ENCODE results near the gene EPB41L4B. TPM values are rescaled to one million over a fixed set of nuclear protein-coding genes. Genes with fewer than 3 reads are reported as not detected.

EPB41L4B gene
- total RNA-seq, 1 experiment from 2014 or later, result not detected

GRCh38 chr9:109249615-109250014 lies 71.2 kb downstream of the EPB41L4B start:
- no peaks in the 10 kb centered on the region for H4K20me1 ChIP-seq (ENCODE audit: insufficient read depth, low read depth, low read length)

GRCh38 chr9:109248133-109248581 lies 72.7 kb downstream of the EPB41L4B start:
- no peak overlapping the region for H3K4me3 ChIP-seq (ENCODE audit: low read length)
- no peak overlapping the region for H2AFZ ChIP-seq (ENCODE audit: low read length)
- H3K36me3 ChIP-seq (ENCODE audit: insufficient read depth, low read length), result no peaks in the 10 kb centered on the region
- H3K9ac ChIP-seq (ENCODE audit: low read length), result no peak overlapping the region
- H3K4me2 ChIP-seq (ENCODE audit: low read depth, low read length, poor library complexity, severe bottlenecking), result no peak overlapping the region
- H3K27ac ChIP-seq (ENCODE audit: low read length), result no peak overlapping the region
- H4K20me1 ChIP-seq (ENCODE audit: insufficient read depth, low read depth, low read length), result no peaks in the 10 kb centered on the region
- no peaks in the 10 kb centered on the region for H3K4me1 ChIP-seq (ENCODE audit: low read length)
- no peaks in the 10 kb centered on the region for H3K79me2 ChIP-seq (ENCODE audit: low read length)
- H3K9me2 ChIP-seq (replicated peaks; ENCODE audit: insufficient read depth, low read length), result no peaks in the 10 kb centered on the region
- no peak for DNase-seq
- no peaks in the 10 kb centered on the region for H3K9me3 ChIP-seq (ENCODE audit: low read length)
- no peaks in the 10 kb centered on the region for H3K27me3 ChIP-seq (ENCODE audit: low read length)

More at GRCh38 chr9:109249615-109250014, 71.2 kb downstream of the EPB41L4B start:
- no peaks in the 10 kb centered on the region for H3K27me3 ChIP-seq (ENCODE audit: low read length)
- H3K9me3 ChIP-seq (ENCODE audit: low read length), result no peaks in the 10 kb centered on the region
- no peaks in the 10 kb centered on the region for H3K9me2 ChIP-seq (replicated peaks; ENCODE audit: insufficient read depth, low read length)
- no peak overlapping the region for H3K4me2 ChIP-seq (ENCODE audit: low read depth, low read length, poor library complexity, severe bottlenecking)
- no peak overlapping the region for H3K4me3 ChIP-seq (ENCODE audit: low read length)
- H3K79me2 ChIP-seq (ENCODE audit: low read length), result no peaks in the 10 kb centered on the region
- no peak overlapping the region for H3K9ac ChIP-seq (ENCODE audit: low read length)
- H3K36me3 ChIP-seq (ENCODE audit: insufficient read depth, low read length), result no peaks in the 10 kb centered on the region
- DNase-seq, result no peak
- no peak overlapping the region for H3K27ac ChIP-seq (ENCODE audit: low read length)
- H3K4me1 ChIP-seq (ENCODE audit: low read length), result no peaks in the 10 kb centered on the region
- no peak overlapping the region for H2AFZ ChIP-seq (ENCODE audit: low read length)

GRCh38 chr9:109247228-109247627 lies 73.6 kb downstream of the EPB41L4B start:
- Histone ChIP-seq H3K4me2 (ENCODE audit: low read depth, low read length, poor library complexity, severe bottlenecking) (no peak overlapping the region), H3K4me1 (ENCODE audit: low read length) (no peaks in the 10 kb centered on the region), H3K9me3 (ENCODE audit: low read length) (no peaks in the 10 kb centered on the region), H2AFZ (ENCODE audit: low read length) (no peak overlapping the region), H3K4me3 (ENCODE audit: low read length) (no peak overlapping the region), H3K9ac (ENCODE audit: low read length) (no peak overlapping the region), H3K27ac (ENCODE audit: low read length) (no peak overlapping the region), H3K79me2 (ENCODE audit: low read length) (no peaks in the 10 kb centered on the region), H3K36me3 (ENCODE audit: insufficient read depth, low read length) (no peaks in the 10 kb centered on the region), H3K27me3 (ENCODE audit: low read length) (no peaks in the 10 kb centered on the region), H4K20me1 (ENCODE audit: insufficient read depth, low read depth, low read length) (no peaks in the 10 kb centered on the region), H3K9me2 (replicated peaks; ENCODE audit: insufficient read depth, low read length) (no peaks in the 10 kb centered on the region)
- DNase-seq, result no peak

- no peaks in the 10 kb centered on the region for H3K36me3 ChIP-seq (ENCODE audit: insufficient read depth, low read length)
- H3K9me2 ChIP-seq (replicated peaks; ENCODE audit: insufficient read depth, low read length), result no peaks in the 10 kb centered on the region
- DNase-seq, result no peak
- H3K4me2 ChIP-seq (ENCODE audit: low read depth, low read length, poor library complexity, severe bottlenecking), result no peak overlapping the region
- H3K27ac ChIP-seq (ENCODE audit: low read length), result no peak overlapping the region
- no peak overlapping the region for H3K9ac ChIP-seq (ENCODE audit: low read length)
- H3K4me3 ChIP-seq (ENCODE audit: low read length), result no peak overlapping the region
- H4K20me1 ChIP-seq (ENCODE audit: insufficient read depth, low read depth, low read length), result no peaks in the 10 kb centered on the region
- H3K79me2 ChIP-seq (ENCODE audit: low read length), result no peaks in the 10 kb centered on the region
- H3K4me1 ChIP-seq (ENCODE audit: low read length), result no peaks in the 10 kb centered on the region
- H3K9me3 ChIP-seq (ENCODE audit: low read length), result no peaks in the 10 kb centered on the region
- no peaks in the 10 kb centered on the region for H3K27me3 ChIP-seq (ENCODE audit: low read length)
- no peak overlapping the region for H2AFZ ChIP-seq (ENCODE audit: low read length)
Observed at GRCh38 chr9:109246533-109246932, 74.3 kb downstream of the EPB41L4B start.

- Histone ChIP-seq H2AFZ (ENCODE audit: low read length) (no peak overlapping the region), H3K36me3 (ENCODE audit: insufficient read depth, low read length) (no peaks in the 10 kb centered on the region), H3K4me3 (ENCODE audit: low read length) (no peak overlapping the region), H3K9me3 (ENCODE audit: low read length) (no peaks in the 10 kb centered on the region), H3K4me1 (ENCODE audit: low read length) (no peaks in the 10 kb centered on the region), H3K9me2 (replicated peaks; ENCODE audit: insufficient read depth, low read length) (no peaks in the 10 kb centered on the region), H3K79me2 (ENCODE audit: low read length) (no peaks in the 10 kb centered on the region), H3K4me2 (ENCODE audit: low read depth, low read length, poor library complexity, severe bottlenecking) (no peak overlapping the region), H3K27ac (ENCODE audit: low read length) (no peak overlapping the region), H3K9ac (ENCODE audit: low read length) (no peak overlapping the region), H4K20me1 (ENCODE audit: insufficient read depth, low read depth, low read length) (no peaks in the 10 kb centered on the region), H3K27me3 (ENCODE audit: low read length) (no peaks in the 10 kb centered on the region)
- DNase-seq, result no peak
Observed at GRCh38 chr9:109245310-109245897, 75.5 kb downstream of the EPB41L4B start.

GRCh38 chr9:109244179-109245132 lies 76.4 kb downstream of the EPB41L4B start:
- no peak overlapping the region for H3K27ac ChIP-seq (ENCODE audit: low read length)
- DNase-seq, result peak; percentile 90
- H3K9me2 ChIP-seq (replicated peaks; ENCODE audit: insufficient read depth, low read length), result no peaks in the 10 kb centered on the region
- H3K9me3 ChIP-seq (ENCODE audit: low read length), result no peaks in the 10 kb centered on the region
- no peaks in the 10 kb centered on the region for H3K27me3 ChIP-seq (ENCODE audit: low read length)
- no peak overlapping the region for H3K9ac ChIP-seq (ENCODE audit: low read length)
- H3K4me1 ChIP-seq (ENCODE audit: low read length), result no peaks in the 10 kb centered on the region
- H2AFZ ChIP-seq (ENCODE audit: low read length), result no peak overlapping the region
- no peaks in the 10 kb centered on the region for H3K36me3 ChIP-seq (ENCODE audit: insufficient read depth, low read length)
- H3K79me2 ChIP-seq (ENCODE audit: low read length), result no peaks in the 10 kb centered on the region
- H4K20me1 ChIP-seq (ENCODE audit: insufficient read depth, low read depth, low read length), result no peaks in the 10 kb centered on the region
- no peak overlapping the region for H3K4me2 ChIP-seq (ENCODE audit: low read depth, low read length, poor library complexity, severe bottlenecking)
- H3K4me3 ChIP-seq (ENCODE audit: low read length), result no peak overlapping the region

GRCh38 chr9:109242741-109243140 lies 78.1 kb downstream of the EPB41L4B start:
- H3K27me3 ChIP-seq (ENCODE audit: low read length), result no peaks in the 10 kb centered on the region
- H3K27ac ChIP-seq (ENCODE audit: low read length), result no peak overlapping the region
- H4K20me1 ChIP-seq (ENCODE audit: insufficient read depth, low read depth, low read length), result no peaks in the 10 kb centered on the region
- no peak overlapping the region for H3K9ac ChIP-seq (ENCODE audit: low read length)
- no peak overlapping the region for H3K4me3 ChIP-seq (ENCODE audit: low read length)
- H3K36me3 ChIP-seq (ENCODE audit: insufficient read depth, low read length), result no peaks in the 10 kb centered on the region
- H3K4me1 ChIP-seq (ENCODE audit: low read length), result no peaks in the 10 kb centered on the region
- no peaks in the 10 kb centered on the region for H3K9me3 ChIP-seq (ENCODE audit: low read length)
- no peak overlapping the region for H2AFZ ChIP-seq (ENCODE audit: low read length)
- H3K4me2 ChIP-seq (ENCODE audit: low read depth, low read length, poor library complexity, severe bottlenecking), result no peak overlapping the region
- no peaks in the 10 kb centered on the region for H3K9me2 ChIP-seq (replicated peaks; ENCODE audit: insufficient read depth, low read length)
- no peaks in the 10 kb centered on the region for H3K79me2 ChIP-seq (ENCODE audit: low read length)
- DNase-seq, result no peak

- Histone ChIP-seq H2AFZ (ENCODE audit: low read length) (no peak overlapping the region), H3K79me2 (ENCODE audit: low read length) (no peaks in the 10 kb centered on the region), H3K4me2 (ENCODE audit: low read depth, low read length, poor library complexity, severe bottlenecking) (no peak overlapping the region), H3K9ac (ENCODE audit: low read length) (no peak overlapping the region), H3K9me3 (ENCODE audit: low read length) (no peaks in the 10 kb centered on the region), H3K27me3 (ENCODE audit: low read length) (no peaks in the 10 kb centered on the region), H3K36me3 (ENCODE audit: insufficient read depth, low read length) (no peaks in the 10 kb centered on the region), H3K4me1 (ENCODE audit: low read length) (no peaks in the 10 kb centered on the region), H4K20me1 (ENCODE audit: insufficient read depth, low read depth, low read length) (no peaks in the 10 kb centered on the region), H3K9me2 (replicated peaks; ENCODE audit: insufficient read depth, low read length) (no peaks in the 10 kb centered on the region), H3K27ac (ENCODE audit: low read length) (no peak overlapping the region), H3K4me3 (ENCODE audit: low read length) (no peak overlapping the region)
- DNase-seq, result no peak
Observed at GRCh38 chr9:109242014-109242413, 78.8 kb downstream of the EPB41L4B start.

Data from Karpas-422 (cell line).